ENCODE results near the gene ZNF700. TPM values are rescaled to one million over a fixed set of nuclear protein-coding genes. Genes with fewer than 3 reads are reported as not detected.

The ZNF700 gene
- total RNA-seq, 6 experiments from 2014 or later: 5.1 to 7.6 (median 5.5) TPM

GRCh38 chr19:11978492-11979100 lies 53.7 kb downstream of the ZNF700 start:
- Histone ChIP-seq H3K4me1 (no peaks in the 10 kb centered on the region), H3K27ac (no peak overlapping the region), H3K36me3 (no peaks in the 10 kb centered on the region), H3K27me3 (no peaks in the 10 kb centered on the region), H3K9me3 (peaks cover 0 to 37% (median 14%) of the 10 kb centered on the region in 4 donors), H3K4me3 (no peak overlapping the region)
- WGBS (ENCODE audit: insufficient coverage, low coverage, low lambda C conversion rate, missing lambda C conversion rate): 98% methylated on average over 9 of the region's 9 CpGs
- DNase-seq (no peak), ATAC-seq (no peak)
- intact Hi-C loops (cut with DNase I): loop anchor here in 1 of 2 donors (10.0 kb wide), 1 partner anchor 54 kb away; the partner anchor contains the start of gene ZNF700
- TF ChIP-seq POLR2A (IDR thresholded peaks at IDR 0.05): no peak
- no peak for TF ChIP-seq CTCF (IDR thresholded peaks at IDR 0.05)

- Histone ChIP-seq H3K9me3 (peaks cover 0 to 35% (median 14%) of the 10 kb centered on the region in 4 donors), H3K27ac (no peak overlapping the region), H3K36me3 (no peaks in the 10 kb centered on the region), H3K4me1 (no peaks in the 10 kb centered on the region), H3K4me3 (no peak overlapping the region), H3K27me3 (no peaks in the 10 kb centered on the region)
- TF ChIP-seq POLR2A (IDR thresholded peaks at IDR 0.05) (no peak), CTCF (IDR thresholded peaks at IDR 0.05) (no peak)
- intact Hi-C loops (cut with DNase I): loop anchor here in 1 of 2 donors (10.0 kb wide), 1 partner anchor 55 kb away; the partner anchor contains the start of gene ZNF700
- 95% methylated on average over 4 of the region's 4 CpGs for WGBS (ENCODE audit: insufficient coverage, low coverage, low lambda C conversion rate, missing lambda C conversion rate)
- no peak for DNase-seq
- ATAC-seq: no peak
Measured at GRCh38 chr19:11979527-11979926, 54.6 kb downstream of the ZNF700 start.

- Histone ChIP-seq H3K36me3 (no peaks in the 10 kb centered on the region), H3K27ac (no peak overlapping the region), H3K27me3 (no peaks in the 10 kb centered on the region), H3K4me3 (no peak overlapping the region), H3K9me3 (peaks cover 0 to 26% (median 14%) of the 10 kb centered on the region in 4 donors), H3K4me1 (no peaks in the 10 kb centered on the region)
- ATAC-seq (no peak), DNase-seq (no peak)
- 87% methylated on average over 4 of the region's 4 CpGs for WGBS (ENCODE audit: insufficient coverage, low coverage, low lambda C conversion rate, missing lambda C conversion rate)
- TF ChIP-seq POLR2A (IDR thresholded peaks at IDR 0.05) (no peak), CTCF (IDR thresholded peaks at IDR 0.05) (no peak)
- intact Hi-C loops (cut with DNase I): loop anchor here in 1 of 2 donors (10.0 kb wide), 1 partner anchor 98 kb away; the partner anchor contains the start of gene ZNF69
Measured at GRCh38 chr19:11982526-11982925, 57.6 kb downstream of the ZNF700 start.

GRCh38 chr19:11984986-11985385 lies 60.1 kb downstream of the ZNF700 start:
- TF ChIP-seq POLR2A (IDR thresholded peaks at IDR 0.05) (no peak), CTCF (IDR thresholded peaks at IDR 0.05) (no peak)
- ATAC-seq: no peak
- intact Hi-C loops (cut with DNase I): loop anchor here in 1 of 2 donors (10.0 kb wide), 1 partner anchor 100 kb away; the partner anchor contains the start of gene ZNF69

More at GRCh38 chr19:11984986-11985385, 60.1 kb downstream of the ZNF700 start:
- no peaks in the 10 kb centered on the region for H3K4me1 ChIP-seq
- WGBS (ENCODE audit: insufficient coverage, low coverage, low lambda C conversion rate, missing lambda C conversion rate): 6% methylated on average over 3 of the region's 5 CpGs
- H3K27ac ChIP-seq: no peak overlapping the region
- no peak overlapping the region for H3K4me3 ChIP-seq
- DNase-seq: no peak
- H3K9me3 ChIP-seq: peaks cover 0 to 13% (median 4%) of the 10 kb centered on the region in 4 donors
- no peaks in the 10 kb centered on the region for H3K36me3 ChIP-seq
- no peaks in the 10 kb centered on the region for H3K27me3 ChIP-seq
